Stimulated activated CD8-positive, alpha-beta memory T cell treated with anti-CD3 and anti-CD28 coated beads, Interleukin-4, amount 100 ng/mL, for 48 hours (primary cell): ENCODE results near the gene RIC8A.
"Not testable (repeated sequence)": the region's sequence is repeated elsewhere in the genome, so short reads cannot be mapped to it uniquely, and the experiment has no call there.

ENCODE experiments used
- DNase-seq: peaks from one replicate; pipeline ENCODE4 v3.0.0-alpha.2; 2020

RIC8A gene

DNA sequence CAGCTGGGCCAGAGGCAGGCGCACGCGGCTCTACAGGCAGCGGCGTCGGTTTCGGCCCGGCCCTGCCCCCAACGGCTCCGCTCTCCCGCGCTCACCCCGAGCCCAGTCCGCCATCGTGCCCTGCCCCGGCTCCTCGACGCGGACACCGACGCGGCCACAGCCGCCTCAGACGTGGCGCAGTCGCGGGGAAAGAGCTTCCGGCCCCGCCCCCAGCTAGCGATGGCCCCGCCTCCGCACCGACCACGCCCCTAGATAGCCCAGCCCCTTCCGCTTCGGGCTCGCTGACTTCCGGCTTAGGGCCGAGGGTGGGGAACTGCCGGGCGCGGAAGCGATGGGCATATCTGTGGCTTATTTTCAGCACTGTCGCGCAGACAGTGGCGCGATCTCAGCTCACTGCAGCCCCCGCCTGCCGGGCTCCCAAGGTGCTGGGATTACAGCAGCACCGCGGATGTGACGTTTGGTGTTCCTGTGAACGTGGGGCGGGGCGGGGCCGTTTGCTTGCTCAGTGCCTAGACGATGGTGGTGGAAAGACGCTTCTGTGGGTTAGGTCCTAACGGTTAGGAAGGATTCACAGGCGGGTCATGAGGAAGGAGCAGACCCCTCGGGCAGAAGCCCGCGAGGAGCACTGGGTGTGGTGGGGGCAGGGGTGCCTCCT, at the start of gene RIC8A, which contains the start of gene BET1L:
Gene RIC8A, plus strand, starts transcription at position 501 of the 655 bp plus-strand sequence. CDS start 1,147 bp downstream, outside the sequence.
Gene BET1L, minus strand, starts transcription at position 192 of the 655 bp plus-strand sequence. Its CDS starts 78 bp downstream, at position 114.
- DNase-seq = peak; percentile 96

DNA sequence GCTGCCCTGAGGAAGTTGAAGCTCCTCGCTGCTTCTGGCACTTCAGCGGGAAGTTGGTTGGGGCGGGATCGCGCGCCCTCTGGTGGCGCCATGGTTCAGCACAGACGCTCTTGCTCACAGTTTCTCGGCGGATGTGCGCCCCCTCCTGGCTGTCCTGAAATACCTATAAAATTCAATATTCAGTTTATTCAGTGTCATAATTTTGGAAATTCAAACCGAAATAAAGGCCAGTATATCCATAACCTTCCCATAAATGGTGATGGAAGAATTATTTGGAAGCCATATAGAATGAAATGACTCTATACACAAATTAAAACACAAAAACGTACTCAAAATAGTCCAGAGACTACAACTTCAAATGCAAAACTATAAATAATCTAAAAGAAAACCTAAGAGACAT, 27.3 kb upstream of the RIC8A start:
- not testable (repeated sequence) for DNase-seq

DNA sequence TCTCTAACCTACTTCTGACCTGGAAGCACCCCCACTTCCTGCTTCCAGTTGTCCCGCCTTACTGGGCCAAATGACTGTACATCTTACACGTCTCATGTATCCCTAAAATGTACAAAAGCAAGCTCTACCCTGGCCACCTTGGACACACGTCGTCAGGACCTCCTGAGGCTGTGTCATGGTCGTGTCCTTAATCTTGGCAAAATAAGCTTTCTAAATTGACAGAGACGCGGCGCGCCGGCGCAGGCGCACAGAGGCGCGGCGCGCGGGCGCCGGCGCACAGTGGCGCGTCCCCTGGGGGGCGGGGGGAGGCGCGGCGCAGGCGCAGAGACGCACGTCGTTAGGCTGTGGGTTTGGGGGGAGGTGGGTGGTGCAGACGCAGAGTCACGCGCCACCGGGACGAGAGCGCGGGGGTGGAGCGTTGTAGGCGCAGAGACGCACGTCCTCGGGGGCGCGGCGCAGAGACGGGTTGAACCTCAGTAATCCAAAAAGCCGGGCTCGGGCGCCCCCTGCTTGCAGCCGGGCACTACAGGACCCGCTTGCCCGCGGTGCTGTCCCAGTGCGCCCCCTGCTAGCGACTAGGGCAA, 18.2 kb upstream of the RIC8A start:
- not testable (repeated sequence) for DNase-seq

DNA sequence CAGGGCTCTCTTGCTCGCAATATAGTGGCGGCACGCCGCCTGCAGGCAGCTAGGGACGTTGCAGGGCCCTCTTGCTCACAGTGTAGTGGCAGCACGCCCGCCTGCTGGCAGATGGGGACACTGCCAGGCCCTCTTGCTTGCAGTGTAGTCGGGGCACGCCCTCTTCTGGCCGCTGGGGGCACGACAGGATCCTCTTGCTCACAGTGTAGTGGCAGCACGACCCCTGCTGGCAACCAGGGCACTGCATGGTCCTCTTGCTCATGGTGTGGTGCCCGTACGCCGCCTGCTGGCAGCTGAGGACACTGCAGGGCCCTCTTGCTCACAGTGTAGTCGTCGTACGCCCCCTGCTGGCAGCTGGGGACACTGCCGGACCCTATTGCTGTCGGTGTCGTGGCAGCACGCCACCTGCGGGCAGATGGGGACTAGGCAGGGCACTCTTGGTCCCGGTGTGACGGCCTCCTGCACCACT, 17.6 kb upstream of the RIC8A start:
- DNase-seq = peak; percentile 67

DNA sequence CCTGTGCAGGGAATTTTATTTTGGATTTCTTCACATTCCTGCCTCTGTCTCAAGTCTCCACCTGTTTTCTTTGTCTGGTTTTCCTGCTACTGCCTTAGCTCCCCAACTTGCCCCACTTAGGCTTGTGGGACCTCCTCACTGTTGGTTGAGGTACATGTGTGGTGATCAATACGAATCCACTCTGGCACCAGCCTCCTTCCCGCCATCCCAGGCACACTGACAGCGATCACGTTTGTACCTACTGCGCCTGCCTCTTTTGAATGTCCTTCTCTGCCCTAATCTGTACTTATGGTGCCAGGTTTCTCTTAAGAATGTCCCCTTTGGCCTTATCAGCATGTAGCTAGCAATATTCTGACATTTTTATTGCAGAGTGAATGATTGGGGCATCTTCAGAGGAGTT, 17.0 kb upstream of the RIC8A start:
- DNase-seq = not testable (repeated sequence)

DNA sequence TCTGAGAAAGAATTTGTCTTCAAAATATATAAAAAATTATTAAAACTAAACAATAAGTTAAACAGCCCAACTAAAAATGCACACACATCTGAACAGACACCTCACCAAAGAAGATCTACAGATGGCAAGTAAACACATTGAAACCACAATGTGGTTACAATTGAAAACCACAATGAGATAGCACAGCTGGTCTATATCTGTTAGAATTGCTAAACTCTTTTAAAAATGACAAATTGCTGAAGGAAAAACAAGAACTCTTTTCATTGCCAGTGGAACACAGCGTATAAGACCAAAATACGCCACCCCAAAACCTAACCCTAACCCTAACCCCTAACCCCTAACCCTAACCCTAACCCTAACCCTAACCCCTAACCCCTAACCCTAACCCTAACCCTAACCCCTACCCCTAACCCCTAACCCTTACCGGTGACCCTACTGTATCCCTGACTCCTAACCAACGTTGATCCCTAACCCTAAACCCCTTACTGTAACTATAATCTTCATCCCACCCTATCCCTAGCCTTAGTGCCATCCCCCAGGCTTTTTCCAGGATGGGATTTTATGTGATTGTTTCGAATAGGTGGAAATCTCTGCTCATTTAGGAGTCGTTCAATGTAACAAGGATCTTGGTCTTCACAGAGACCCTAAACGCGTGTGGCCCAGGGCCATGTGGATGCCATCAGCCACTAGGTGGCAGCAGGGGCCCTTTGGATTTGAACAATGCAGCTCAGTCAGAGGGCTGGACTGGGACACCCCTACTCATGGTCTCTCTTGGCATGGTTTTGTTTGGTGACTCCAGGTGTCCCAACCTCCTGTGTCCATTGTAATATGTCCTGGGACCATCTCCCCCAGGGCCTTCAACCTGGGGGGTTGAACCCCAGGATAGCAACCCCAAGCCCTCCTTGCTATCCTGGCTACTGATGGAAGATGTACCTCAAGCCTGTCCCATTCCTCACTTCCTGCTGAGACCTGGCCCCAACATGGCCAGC, 15.7 kb upstream of the RIC8A start:
- peak; percentile 61 for DNase-seq

DNA sequence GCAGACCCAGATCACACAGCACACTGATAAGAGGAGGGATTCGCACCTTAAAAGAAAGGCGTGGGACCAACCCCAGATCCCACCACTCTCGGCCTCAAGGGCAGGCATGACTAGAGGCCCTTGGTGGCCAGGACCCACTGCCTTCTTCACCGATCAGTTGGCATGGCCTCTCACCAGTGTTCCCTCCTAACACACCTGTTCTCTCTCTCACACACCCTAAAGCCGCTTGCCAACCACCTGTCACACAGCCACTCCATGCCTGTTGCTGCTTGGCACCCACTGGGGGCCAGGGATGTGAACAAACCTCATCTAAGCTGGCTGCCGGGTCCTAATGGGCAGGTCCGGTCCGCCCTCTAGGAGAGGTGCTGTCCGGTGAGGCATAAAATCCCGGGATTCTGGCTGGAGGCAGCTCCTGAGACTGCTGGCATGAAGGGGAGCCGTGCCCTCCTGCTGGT, 14.8 kb upstream of the RIC8A start, which contains the start of gene SCGB1C1:
Gene SCGB1C1, plus strand, starts transcription at position 405 of the 455 bp plus-strand sequence. Its CDS starts 22 bp downstream, at position 427.
- DNase-seq = not testable (repeated sequence)

DNA sequence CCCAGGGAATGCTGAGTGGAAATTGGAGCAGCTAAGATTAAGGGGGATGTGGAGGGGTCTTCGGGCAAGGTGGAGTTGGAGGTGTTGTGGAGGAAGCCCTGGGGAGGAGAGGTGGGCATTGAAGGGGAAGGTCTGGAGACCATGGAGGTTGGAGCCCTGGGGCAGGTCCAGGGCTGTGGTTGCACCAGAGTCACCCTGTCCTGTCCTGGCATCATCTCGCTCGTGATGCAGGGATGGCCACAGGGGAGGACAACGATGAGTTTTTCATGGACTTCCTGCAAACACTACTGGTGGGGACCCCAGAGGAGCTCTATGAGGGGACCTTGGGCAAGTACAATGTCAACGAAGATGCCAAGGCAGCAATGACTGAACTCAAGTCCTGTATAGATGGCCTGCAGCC, 14.0 kb upstream of the RIC8A start:
- DNase-seq = not testable (repeated sequence)

DNA sequence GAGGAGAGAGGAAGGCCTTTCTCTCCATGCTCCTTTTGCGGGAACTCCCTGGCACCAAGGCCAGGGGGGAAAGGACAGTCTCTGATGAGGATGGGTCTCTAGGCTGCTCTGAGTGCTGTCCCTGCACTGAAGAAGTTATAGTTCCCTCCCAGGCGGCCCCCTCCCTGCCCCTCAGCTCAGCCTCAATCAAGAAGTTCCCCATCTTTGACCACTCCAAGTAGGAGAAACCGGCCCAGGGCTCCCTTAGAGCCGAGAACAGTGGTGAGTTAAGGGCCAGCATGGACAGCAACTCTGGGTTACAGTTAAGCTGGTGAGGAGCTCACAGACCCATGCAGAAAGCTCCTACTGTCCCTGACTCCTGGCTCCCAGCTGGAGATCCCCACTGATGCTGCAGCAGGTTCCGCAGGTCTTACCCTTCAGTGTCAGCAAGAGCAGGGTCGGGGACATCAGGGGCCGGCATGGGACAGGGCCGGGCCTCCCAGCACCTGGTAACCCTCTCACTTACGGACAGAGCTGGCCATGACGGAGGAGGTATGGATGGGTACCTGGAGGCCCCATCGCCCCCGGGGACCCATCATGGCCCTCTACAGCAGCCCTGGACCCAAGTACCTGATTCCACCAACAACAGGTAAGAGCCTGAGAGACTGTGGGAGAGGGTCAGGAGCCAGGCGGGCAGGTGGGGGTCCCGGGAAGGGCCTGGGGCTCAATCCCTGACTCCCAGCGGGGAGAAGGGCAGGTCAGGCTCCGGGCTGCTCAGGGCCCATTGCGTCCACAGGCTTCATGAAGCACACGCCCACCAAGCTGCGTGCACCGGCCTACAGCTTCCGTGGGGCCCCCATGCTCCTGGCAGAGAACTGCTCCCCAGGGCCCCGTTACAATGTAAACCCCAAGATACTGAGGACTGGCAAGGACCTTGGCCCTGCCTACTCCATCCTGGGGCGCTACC, 10.4 kb upstream of the RIC8A start:
- no peak for DNase-seq

DNA sequence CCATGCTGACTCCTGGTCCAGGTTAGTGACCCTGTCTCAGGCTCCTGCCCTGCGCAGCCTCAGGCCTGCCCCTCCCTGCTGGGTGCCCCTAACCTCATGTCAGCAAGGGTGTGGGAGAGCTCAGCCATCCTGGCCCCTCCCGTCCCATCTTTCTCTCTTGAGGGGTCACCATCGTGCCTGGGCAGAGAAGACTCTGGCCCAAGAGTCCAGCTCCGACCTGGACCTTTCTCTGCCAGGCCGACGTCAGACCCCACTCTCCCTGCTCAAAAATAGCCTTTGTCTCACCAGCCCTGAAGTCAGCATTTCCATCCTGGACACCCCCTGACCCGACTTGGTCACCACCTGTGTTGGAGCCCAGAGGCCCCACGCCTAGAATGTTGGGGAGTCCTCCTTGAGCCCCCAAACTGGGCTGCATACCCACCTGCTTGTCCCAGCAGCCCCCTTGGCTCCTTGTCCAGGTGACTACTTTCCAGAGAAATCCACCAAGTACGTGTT, 9.7 kb upstream of the RIC8A start:
- no peak for DNase-seq

DNA sequence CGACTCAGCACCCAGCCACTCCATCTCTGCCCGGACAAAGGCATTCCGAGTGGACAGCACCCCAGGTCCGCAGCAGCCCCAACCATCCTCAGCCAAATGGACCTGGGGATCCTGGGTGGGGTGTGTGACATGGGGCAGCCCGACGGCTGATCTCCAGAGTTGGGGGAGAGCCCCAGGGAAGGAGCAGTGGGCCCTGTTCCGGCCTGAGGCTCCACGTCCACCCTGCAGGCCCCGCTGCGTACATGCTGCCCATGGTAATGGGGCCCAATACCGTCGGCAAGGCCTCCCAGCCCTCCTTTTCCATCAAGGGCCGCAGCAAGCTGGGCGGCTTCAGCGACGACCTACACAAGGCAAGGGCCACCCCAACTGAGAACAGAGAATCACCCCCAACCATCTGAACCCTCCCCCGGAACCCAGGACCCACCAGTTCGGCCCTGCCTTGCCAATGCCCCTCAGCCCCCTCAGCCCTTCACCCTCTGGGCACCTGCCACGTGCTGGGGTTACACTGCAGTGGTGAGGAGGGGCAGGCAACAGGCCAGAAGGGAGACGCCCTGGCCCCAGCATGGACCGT, 9.2 kb upstream of the RIC8A start:
- no peak for DNase-seq

DNA sequence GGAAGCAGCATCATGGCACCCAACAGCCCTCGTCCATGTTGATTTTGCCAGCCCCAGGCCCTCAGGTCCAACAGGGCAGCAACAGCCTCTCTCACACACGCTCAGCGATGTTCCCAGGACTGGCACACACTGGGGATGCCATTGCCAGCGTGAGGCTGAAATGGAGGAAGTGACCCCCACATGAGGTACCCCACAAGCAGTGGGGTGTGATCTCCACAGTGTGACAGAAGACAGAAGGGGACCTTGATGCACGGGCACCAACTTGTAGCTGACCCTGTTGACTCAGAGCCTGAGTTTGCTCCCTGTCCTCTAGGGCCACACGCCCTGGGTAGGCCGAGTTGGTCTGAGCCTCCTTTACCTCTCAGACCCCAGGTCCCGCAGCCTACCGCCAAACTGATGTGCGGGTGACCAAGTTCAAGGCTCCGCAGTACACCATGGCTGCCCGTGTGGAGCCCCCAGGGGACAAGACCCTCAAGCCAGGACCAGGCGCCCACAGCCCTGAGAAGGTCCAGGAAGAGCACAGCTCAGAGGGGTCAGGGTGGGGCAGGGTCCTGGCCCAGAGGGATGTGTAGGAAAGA, 8.4 kb upstream of the RIC8A start:
- no peak for DNase-seq

DNA sequence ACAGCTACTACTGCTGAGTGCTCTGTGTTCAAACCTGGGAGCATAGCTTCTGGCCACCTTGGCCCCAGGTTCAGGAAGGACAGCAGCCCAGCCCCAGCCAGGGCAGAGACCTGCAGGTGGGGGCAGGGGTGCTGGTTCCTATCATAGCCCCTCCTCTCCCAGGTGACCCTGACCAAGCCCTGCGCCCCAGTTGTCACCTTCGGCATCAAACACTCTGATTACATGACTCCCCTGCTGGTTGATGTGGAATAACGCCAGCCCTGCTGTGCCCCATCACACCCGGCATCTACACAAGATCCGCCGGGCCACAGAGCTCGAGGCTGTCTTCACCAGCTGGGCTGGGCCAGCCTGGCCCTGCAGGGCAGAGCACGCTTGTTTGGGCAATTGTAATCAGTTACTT, 7.7 kb upstream of the RIC8A start:
- DNase-seq = no peak

DNA sequence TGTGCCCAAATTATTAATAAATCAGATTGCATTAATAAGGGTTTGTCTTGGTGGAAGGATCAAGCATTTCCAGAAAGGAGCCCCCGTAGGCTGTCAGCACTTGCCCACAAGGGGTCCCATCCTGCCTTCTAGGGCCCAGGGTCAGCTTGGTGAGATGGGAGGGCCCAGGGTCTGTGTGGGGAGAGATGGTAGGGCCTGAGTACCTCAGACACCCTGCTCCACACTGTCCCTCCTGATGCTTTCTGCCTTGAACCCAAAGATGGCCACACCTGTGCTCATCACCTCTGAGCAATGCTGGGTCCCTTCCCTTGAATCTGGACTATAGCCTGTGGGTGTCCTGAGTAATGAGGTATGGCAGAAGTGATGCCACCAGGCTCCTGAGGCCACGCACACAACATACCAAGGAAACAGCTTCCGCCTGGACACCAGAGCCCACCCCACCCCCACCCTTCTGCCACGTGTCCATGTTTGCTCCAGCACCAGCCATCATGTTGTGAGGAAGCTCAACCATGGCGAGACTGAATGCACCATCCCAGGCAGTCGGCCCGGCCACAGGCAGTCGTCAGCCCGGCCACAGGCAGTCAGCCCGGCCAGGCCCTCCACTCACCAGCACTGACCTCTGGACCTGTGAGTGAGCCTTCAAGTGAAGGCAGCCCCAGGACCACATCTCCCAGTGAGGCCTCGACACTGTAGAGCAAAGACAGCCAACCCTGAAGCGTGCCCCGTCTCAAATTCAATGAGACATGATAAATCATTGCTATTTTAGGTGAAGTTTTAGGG, 7.1 kb upstream of the RIC8A start:
- DNase-seq = no peak

DNA sequence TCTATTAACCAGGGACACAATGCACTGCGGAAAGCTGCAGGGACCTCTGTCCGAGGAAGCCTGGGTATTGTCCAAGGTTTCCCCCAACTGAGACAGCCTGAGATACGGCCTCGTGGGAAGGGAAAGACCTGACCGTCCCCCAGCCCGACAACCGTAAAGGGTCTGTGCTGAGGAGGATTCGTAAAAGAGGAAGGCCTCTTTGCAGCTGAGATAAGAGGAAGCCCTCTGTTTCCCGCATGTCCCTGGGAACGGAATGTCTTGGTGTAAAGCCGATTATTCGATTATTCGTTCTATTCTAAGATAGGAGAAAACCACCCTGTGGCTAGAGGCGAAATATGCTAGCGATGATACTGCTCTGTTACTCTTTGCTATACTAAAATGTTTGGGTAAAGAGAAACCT, 5.5 kb upstream of the RIC8A start:
- DNase-seq = peak; percentile 27

DNA sequence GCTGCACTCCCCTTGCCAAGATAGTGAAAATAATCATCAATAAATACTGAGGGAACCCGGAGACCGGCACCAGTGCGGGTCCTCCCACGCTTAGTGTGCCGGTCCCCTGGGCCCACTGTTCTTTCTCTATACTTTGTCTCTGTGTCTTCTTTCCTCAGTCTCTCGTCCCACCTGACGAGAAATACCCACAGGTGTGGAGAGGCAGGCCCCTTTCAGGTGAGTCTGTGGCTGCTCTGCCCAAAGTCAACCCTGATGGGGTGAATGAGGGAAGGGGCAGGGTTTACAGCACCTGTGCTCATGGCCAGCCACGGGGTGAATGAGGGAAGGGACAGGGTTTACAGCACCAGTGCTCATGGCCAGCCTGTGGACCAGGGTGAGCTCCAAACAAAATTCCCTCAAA, 5.0 kb upstream of the RIC8A start:
- DNase-seq = peak; percentile 24

DNA sequence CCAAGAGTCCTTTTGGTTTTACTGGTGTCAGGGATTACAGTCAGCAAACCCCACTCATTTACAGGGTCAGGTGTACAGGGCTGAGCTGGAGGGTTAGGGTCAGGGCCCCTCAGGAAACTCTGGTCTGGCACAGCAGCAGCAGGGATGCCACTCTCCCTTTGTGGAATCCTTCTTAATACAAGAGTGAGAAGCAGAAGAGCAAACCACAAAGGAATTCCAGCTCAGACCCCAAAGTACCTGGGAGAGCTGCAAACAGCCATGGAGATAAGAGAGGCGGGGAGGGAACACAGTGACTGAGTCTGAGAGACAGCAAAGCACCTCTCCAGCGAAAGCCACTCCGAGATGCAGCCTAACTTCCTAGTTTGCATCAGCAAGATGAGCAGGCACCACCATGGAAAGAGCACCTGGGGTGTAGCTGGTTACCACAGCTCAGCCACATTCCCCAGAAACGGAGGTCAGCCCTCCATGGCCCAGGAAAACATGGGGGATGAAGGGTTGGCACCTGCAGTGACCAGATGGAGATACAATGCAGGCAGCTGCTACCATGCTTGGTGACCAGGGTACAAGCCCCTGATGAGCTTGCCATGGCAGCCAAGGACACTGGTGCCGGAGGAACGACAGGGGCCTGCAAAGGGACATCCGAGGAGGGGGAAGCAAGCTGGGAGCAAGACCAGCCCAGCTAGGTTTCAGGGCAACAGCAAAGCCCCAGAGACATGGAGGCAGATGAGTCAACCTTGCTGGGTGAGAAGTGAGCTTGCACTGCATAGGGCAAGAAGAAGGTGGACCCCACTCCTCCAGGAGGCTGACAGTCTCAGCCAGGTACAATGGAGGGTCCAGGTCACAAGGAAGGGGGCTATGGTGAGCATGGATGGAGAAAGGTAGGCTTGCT, 4.2 kb upstream of the RIC8A start:
- DNase-seq = peak; percentile 23

DNA sequence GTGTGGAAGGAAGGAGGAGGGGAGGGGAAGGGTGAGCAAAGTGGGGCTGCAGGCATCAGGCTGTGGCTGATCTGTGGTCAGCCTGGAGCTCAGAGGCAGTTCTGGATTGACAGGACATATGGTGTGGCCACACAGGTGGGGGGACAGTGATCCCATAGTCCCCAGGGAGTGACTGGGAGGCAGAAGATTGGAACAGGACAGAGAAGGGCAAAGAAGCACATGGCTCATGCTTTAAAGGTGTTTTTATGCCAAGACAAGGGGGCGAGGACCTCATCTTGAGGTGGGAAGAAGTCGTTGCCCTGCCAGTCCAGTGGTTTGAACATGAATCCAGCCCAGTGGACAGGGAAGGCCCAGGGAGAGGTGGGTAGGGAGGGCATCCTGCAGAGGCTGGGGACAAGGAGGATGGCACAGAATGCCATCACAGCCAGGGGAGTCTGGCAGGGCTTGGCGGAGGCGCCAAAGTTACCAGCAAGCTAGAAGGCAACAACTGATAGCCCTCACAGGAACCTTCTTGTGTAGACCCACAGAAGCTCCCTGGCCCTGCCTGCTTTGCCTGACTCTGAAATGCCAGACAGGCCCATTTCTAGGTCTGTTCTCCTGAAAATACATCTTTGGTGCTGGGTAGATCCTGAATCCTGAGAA, 3.4 kb upstream of the RIC8A start:
- DNase-seq = no peak
